Activated T-cell treated with anti-CD3 and anti-CD28 coated beads for 48 hours (primary cell): Measurements from ENCODE around the gene STX16.
A peak's percentile ranks its signal among the peaks of the same experiment; 100 is the strongest.

ENCODE experiments used
- DNase-seq: peaks from one replicate; pipeline ENCODE4 v3.0.0-alpha.2; 2020; ENCODE audit warnings: low read depth

STX16 gene

GRCh38 chr20:58650776-58651558, at the start of gene STX16:
STX16 (plus strand) TSS chr20:58651283; CDS start chr20:58652007, 724 bp downstream.
- peak; percentile 86 for DNase-seq

- no peak for DNase-seq
These were observed 49.0 kb upstream of the STX16 start for GRCh38 chr20:58602124-58602523.

GRCh38 chr20:58603721-58604120, 47.4 kb upstream of the STX16 start:
- no peak for DNase-seq

GRCh38 chr20:58604128-58604881, 46.8 kb upstream of the STX16 start:
- no peak for DNase-seq

GRCh38 chr20:58605292-58606065, 45.6 kb upstream of the STX16 start:
- no peak for DNase-seq

GRCh38 chr20:58606184-58606583, 44.9 kb upstream of the STX16 start:
- no peak for DNase-seq

- no peak for DNase-seq
These were observed 42.8 kb upstream of the STX16 start for GRCh38 chr20:58608096-58608840.

GRCh38 chr20:58609026-58609425, 42.1 kb upstream of the STX16 start:
- DNase-seq, result no peak

- no peak for DNase-seq
These were observed 40.8 kb upstream of the STX16 start for GRCh38 chr20:58610071-58610800.

- DNase-seq, result no peak
These were observed 40.3 kb upstream of the STX16 start for GRCh38 chr20:58610811-58611210.

GRCh38 chr20:58611236-58612030, 39.6 kb upstream of the STX16 start:
- DNase-seq, result no peak

GRCh38 chr20:58612121-58612691, 38.9 kb upstream of the STX16 start:
- DNase-seq, result no peak

- DNase-seq, result no peak
These were observed 37.8 kb upstream of the STX16 start for GRCh38 chr20:58613061-58613854.

- no peak for DNase-seq
These were observed 36.7 kb upstream of the STX16 start for GRCh38 chr20:58614366-58614765.

GRCh38 chr20:58614984-58615760, 35.9 kb upstream of the STX16 start:
- DNase-seq, result no peak

GRCh38 chr20:58616411-58616810, 34.7 kb upstream of the STX16 start:
- no peak for DNase-seq

GRCh38 chr20:58617158-58617557, 33.9 kb upstream of the STX16 start:
- DNase-seq, result no peak

GRCh38 chr20:58618351-58619076, 32.6 kb upstream of the STX16 start:
- no peak for DNase-seq
